ENCODE results near the gene UBE2D1.

UBE2D1 gene

DNA sequence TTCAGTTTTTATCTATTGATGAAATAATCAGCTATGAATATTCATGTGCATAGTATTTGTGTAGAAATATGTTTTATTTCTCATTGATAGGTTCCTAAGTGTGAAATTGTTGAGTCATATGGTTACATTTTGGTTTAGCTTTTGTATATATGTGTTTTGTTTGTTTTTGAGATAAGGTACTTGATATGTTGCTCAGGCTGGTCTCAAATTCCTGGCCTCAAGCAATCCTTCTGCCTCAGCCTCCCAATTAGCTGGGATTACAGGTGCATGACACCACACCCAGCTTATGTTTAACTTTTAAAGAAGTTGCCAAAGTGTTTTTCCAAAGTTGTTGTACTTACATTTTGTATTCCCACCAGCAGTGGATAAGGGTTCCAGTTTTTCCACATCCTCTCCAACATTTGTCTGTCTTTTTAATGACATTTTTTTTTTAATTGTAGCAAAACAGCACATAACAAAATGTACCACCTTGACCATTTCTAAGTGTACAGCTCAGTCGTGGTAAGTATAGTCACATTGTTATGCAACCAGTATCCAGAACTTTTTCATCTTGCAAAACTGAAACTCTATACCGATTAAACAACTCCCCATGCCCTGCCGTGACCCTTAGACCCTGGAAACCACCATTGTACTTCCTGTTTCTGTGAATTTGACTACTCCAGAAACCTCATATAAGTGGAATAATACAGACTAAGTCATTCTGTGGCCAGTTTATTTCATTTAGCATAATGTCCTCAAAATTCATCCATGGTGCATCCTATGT is 12.6 kb upstream of the UBE2D1 start:
- Histone ChIP-seq H3K27me3 (ENCODE audit: insufficient read depth, insufficient read length) (no peaks in the 10 kb centered on the region), H3K9ac (ENCODE audit: insufficient read length, low read depth) (no peak overlapping the region), H3K36me3 (ENCODE audit: insufficient read depth, insufficient read length, low read length) (no peaks in the 10 kb centered on the region), H3K4me1 (ENCODE audit: insufficient read depth, insufficient read length) (no peaks in the 10 kb centered on the region), H3K4me3 (ENCODE audit: insufficient read length, low read depth) (no peak overlapping the region), H3K9me3 (ENCODE audit: insufficient read depth, low read length) (no peaks in the 10 kb centered on the region)
- TF ChIP-seq SUZ12 (IDR thresholded peaks at IDR 0.05; ENCODE audit: extremely low read depth, insufficient read depth, insufficient read length) = no peak
- no peak for TF ChIP-seq YY1 (IDR thresholded peaks at IDR 0.05; ENCODE audit: insufficient read depth, insufficient read length)
- no peak for TF ChIP-seq ZNF274 (IDR thresholded peaks at IDR 0.05; ENCODE audit: low read depth, low read length)
- no peak for DNase-seq (ENCODE audit: low read depth, low spot score)

DNA sequence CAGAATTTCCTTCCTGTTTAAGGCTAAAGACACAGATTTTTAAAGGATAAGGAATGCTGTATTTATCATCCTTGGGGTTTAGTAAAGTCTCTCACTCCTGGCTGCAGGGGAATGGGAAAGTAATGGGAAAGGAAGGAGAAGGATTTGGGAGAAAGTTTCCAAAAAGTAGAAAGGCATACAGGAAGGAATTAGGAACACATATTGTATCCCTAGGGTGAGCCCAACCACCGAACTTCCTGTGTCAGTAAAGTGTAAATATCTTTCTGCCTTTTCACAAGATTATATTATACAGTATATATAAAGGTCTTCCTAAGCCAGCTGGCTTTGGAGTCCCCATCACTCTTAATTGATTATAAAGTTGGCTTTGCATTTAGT is 12.0 kb upstream of the UBE2D1 start:
- DNase-seq (ENCODE audit: low read depth, low spot score) = no peak
- no peak for TF ChIP-seq ZNF274 (IDR thresholded peaks at IDR 0.05; ENCODE audit: low read depth, low read length)
- no peak for TF ChIP-seq YY1 (IDR thresholded peaks at IDR 0.05; ENCODE audit: insufficient read depth, insufficient read length)
- no peak for TF ChIP-seq SUZ12 (IDR thresholded peaks at IDR 0.05; ENCODE audit: extremely low read depth, insufficient read depth, insufficient read length)
- no peaks in the 10 kb centered on the region for H3K4me1 ChIP-seq (ENCODE audit: insufficient read depth, insufficient read length)
- no peak overlapping the region for H3K9ac ChIP-seq (ENCODE audit: insufficient read length, low read depth)
- H3K36me3 ChIP-seq (ENCODE audit: insufficient read depth, insufficient read length, low read length) = no peaks in the 10 kb centered on the region
- no peaks in the 10 kb centered on the region for H3K27me3 ChIP-seq (ENCODE audit: insufficient read depth, insufficient read length)
- no peaks in the 10 kb centered on the region for H3K9me3 ChIP-seq (ENCODE audit: insufficient read depth, low read length)
- no peak overlapping the region for H3K4me3 ChIP-seq (ENCODE audit: insufficient read length, low read depth)

DNA sequence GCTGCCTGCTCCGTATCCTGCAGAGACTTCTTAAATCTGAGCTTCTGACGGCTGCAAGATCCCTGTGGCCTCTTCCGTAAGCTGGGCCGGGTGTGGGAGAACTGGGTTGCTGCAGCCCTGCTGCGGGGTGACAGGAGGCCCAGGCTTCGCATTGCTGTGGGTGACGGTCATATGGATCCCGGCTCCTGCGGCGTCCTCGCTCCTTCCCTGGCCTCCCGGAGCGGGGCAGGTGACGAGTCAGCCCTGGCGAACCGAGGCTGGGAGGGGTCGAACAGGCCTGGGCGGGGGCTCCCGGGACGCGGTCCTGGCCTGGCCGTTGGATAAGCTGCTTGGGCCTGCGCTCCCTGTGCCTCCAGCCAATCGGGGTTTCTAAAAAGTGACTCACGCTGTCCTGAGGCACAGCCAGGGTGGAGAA is 7.8 kb upstream of the UBE2D1 start:
- Histone ChIP-seq H3K4me1 (ENCODE audit: insufficient read depth, insufficient read length) (no peaks in the 10 kb centered on the region), H3K9ac (ENCODE audit: insufficient read length, low read depth) (no peak overlapping the region), H3K36me3 (ENCODE audit: insufficient read depth, insufficient read length, low read length) (no peaks in the 10 kb centered on the region), H3K27me3 (ENCODE audit: insufficient read depth, insufficient read length) (no peaks in the 10 kb centered on the region), H3K4me3 (ENCODE audit: insufficient read length, low read depth) (no peak overlapping the region), H3K9me3 (ENCODE audit: insufficient read depth, low read length) (no peaks in the 10 kb centered on the region)
- TF ChIP-seq SUZ12 (IDR thresholded peaks at IDR 0.05; ENCODE audit: extremely low read depth, insufficient read depth, insufficient read length) = no peak
- no peak for TF ChIP-seq YY1 (IDR thresholded peaks at IDR 0.05; ENCODE audit: insufficient read depth, insufficient read length)
- no peak for TF ChIP-seq ZNF274 (IDR thresholded peaks at IDR 0.05; ENCODE audit: low read depth, low read length)
- no peak for DNase-seq (ENCODE audit: low read depth, low spot score)

DNA sequence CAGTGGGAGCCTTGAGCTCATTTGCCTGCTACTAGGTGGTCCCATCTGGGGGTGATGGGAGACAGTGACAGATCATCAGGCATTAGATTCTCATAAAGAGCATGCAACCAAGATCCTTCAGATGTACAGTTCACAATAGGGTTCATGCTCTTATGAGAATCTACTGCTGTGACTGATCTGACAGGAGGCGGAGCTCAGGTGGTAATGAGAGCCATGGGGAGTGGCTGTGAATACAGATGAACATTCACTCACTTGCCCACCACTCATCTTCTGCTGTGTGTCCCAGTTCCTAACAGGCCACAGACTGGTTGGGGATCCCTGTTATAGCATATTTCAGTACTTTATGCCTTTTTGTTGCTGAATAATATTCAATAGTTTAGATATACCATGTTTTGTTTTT is 6.6 kb upstream of the UBE2D1 start:
- Histone ChIP-seq H3K9ac (ENCODE audit: insufficient read length, low read depth) (no peak overlapping the region), H3K4me1 (ENCODE audit: insufficient read depth, insufficient read length) (no peaks in the 10 kb centered on the region), H3K27me3 (ENCODE audit: insufficient read depth, insufficient read length) (no peaks in the 10 kb centered on the region), H3K4me3 (ENCODE audit: insufficient read length, low read depth) (no peak overlapping the region), H3K9me3 (ENCODE audit: insufficient read depth, low read length) (no peaks in the 10 kb centered on the region), H3K36me3 (ENCODE audit: insufficient read depth, insufficient read length, low read length) (no peaks in the 10 kb centered on the region)
- DNase-seq (ENCODE audit: low read depth, low spot score) = no peak
- TF ChIP-seq ZNF274 (IDR thresholded peaks at IDR 0.05; ENCODE audit: low read depth, low read length) = no peak
- no peak for TF ChIP-seq SUZ12 (IDR thresholded peaks at IDR 0.05; ENCODE audit: extremely low read depth, insufficient read depth, insufficient read length)
- no peak for TF ChIP-seq YY1 (IDR thresholded peaks at IDR 0.05; ENCODE audit: insufficient read depth, insufficient read length)

DNA sequence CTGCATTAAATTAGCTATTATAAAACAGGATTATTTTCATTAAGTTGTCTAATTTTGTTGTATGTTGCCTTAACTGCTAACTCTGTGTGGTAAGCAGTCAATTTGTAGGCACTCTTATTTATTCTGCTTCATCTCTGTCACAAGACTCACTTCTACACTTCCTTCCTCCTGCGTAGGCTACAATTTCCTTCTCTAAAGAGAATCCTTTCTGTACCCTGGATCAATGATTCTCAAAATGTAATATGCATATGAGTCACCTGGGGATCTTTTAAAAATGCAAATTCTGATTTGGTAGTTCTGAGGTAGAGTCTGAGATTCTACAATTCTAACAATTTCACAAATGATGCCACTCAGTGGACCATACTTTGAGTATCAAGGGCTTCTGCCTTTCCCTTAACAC is 4.4 kb upstream of the UBE2D1 start:
- no peaks in the 10 kb centered on the region for H3K9me3 ChIP-seq (ENCODE audit: insufficient read depth, low read length)
- no peak overlapping the region for H3K9ac ChIP-seq (ENCODE audit: insufficient read length, low read depth)
- no peak for TF ChIP-seq ZNF274 (IDR thresholded peaks at IDR 0.05; ENCODE audit: low read depth, low read length)
- TF ChIP-seq YY1 (IDR thresholded peaks at IDR 0.05; ENCODE audit: insufficient read depth, insufficient read length) = no peak
- H3K4me1 ChIP-seq (ENCODE audit: insufficient read depth, insufficient read length) = no peaks in the 10 kb centered on the region
- DNase-seq (ENCODE audit: low read depth, low spot score) = no peak
- no peaks in the 10 kb centered on the region for H3K27me3 ChIP-seq (ENCODE audit: insufficient read depth, insufficient read length)
- no peaks in the 10 kb centered on the region for H3K36me3 ChIP-seq (ENCODE audit: insufficient read depth, insufficient read length, low read length)
- H3K4me3 ChIP-seq (ENCODE audit: insufficient read length, low read depth) = no peak overlapping the region

DNA sequence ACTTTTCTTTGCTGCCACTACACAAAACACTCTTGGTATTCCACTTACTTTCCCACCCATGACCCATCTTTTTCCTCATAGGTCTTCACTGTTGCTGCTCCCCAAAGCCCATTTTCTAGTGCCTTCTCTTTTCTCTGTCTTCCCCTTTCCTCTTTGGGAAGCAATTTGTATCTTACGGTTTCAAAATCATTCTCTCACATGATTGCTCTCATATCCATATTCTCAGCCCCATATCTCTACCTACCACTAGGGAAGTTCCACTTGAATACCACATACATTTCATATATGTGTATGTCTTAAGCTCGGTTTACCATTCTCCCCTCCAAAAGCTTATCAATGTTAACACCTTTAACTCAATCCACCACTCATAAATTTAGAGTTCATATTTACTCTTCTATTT is 3.2 kb upstream of the UBE2D1 start:
- no peak for DNase-seq (ENCODE audit: low read depth, low spot score)
- H3K4me1 ChIP-seq (ENCODE audit: insufficient read depth, insufficient read length) = no peaks in the 10 kb centered on the region

DNA sequence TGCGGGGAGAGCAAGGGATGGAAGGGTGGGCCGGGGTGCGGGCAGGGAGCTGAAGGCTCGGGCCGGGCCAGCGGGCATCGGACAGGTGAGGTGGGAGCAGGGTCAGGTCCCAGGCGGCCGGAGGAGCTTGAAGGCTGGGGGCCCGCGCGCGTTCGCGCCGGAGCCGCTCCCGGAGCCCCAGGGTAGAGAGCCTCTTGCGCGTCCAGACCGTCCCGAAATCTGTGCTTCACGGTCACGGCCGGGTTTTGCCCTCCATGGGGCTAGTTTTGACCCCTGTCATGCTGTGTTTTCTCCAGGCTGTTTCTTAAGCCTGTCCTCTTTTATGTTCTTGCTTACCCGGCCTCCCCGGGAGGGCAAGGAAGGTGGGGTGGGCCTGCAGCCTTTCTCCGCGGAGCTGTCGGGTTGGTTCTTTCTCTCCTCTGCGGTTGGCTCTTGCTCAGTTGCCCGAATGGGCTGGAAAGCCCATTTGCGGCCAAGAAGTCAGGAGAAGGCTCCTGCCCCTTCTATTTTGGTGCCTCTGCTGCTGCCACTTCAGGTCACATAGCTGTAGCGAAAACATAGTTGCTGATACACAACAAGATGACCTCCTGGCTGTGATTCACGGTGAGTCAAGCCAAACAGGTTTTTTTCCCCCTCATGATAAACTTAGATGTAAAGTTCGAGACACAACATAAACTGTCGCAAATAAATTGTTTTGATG is 650 bp downstream of the UBE2D1 start:
- no peak for DNase-seq (ENCODE audit: low read depth, low spot score)
- no peak for TF ChIP-seq ZNF274 (IDR thresholded peaks at IDR 0.05; ENCODE audit: low read depth, low read length)
- no peak for TF ChIP-seq SUZ12 (IDR thresholded peaks at IDR 0.05; ENCODE audit: extremely low read depth, insufficient read depth, insufficient read length)
- no peak for TF ChIP-seq YY1 (IDR thresholded peaks at IDR 0.05; ENCODE audit: insufficient read depth, insufficient read length)
- H3K9ac ChIP-seq (ENCODE audit: insufficient read length, low read depth) = peak overlapping the region; percentile 85

More for the DNA sequence above, 3.2 kb upstream of the UBE2D1 start:
- TF ChIP-seq YY1 (IDR thresholded peaks at IDR 0.05; ENCODE audit: insufficient read depth, insufficient read length) = no peak
- no peak for TF ChIP-seq SUZ12 (IDR thresholded peaks at IDR 0.05; ENCODE audit: extremely low read depth, insufficient read depth, insufficient read length)
- no peak for TF ChIP-seq ZNF274 (IDR thresholded peaks at IDR 0.05; ENCODE audit: low read depth, low read length)
- H3K9me3 ChIP-seq (ENCODE audit: insufficient read depth, low read length) = no peaks in the 10 kb centered on the region
- peaks cover under 1% of the 10 kb centered on the region for H3K36me3 ChIP-seq (ENCODE audit: insufficient read depth, insufficient read length, low read length)
- H3K4me3 ChIP-seq (ENCODE audit: insufficient read length, low read depth) = no peak overlapping the region
- H3K9ac ChIP-seq (ENCODE audit: insufficient read length, low read depth) = no peak overlapping the region
- no peaks in the 10 kb centered on the region for H3K27me3 ChIP-seq (ENCODE audit: insufficient read depth, insufficient read length)

More for the DNA sequence above, 650 bp downstream of the UBE2D1 start:
- Histone ChIP-seq H3K9me3 (ENCODE audit: insufficient read depth, low read length) (no peaks in the 10 kb centered on the region), H3K27me3 (ENCODE audit: insufficient read depth, insufficient read length) (no peaks in the 10 kb centered on the region), H3K36me3 (ENCODE audit: insufficient read depth, insufficient read length, low read length) (peaks cover 5% of the 10 kb centered on the region), H3K4me1 (ENCODE audit: insufficient read depth, insufficient read length) (no peaks in the 10 kb centered on the region), H3K4me3 (ENCODE audit: insufficient read length, low read depth) (peak overlapping the region; percentile 81)

Data from NT2/D1 (cell line).